Fibroblast of lung (primary cell): ENCODE results near the gene ATRN. TPM values are rescaled to one million over a fixed set of nuclear protein-coding genes. Genes with fewer than 3 reads are reported as not detected.

ENCODE experiments used
- DNase-seq, 2 donors: peaks; one replicate each; pipeline versions ENCODE4 v3.0.0 to v3.0.0-alpha.2; 2010; ENCODE audit warnings: low read depth in 2 of 2
- H2AFZ ChIP-seq: 2 replicates; pipeline ENCODE4 v1.5.1; 2012; ENCODE audit warnings: low read length, control low read depth, inconsistent platforms
- H3K27ac ChIP-seq: 2 replicates; pipeline ENCODE4 v1.5.1; 2011; ENCODE audit warnings: low read length, control low read depth; ENCODE audit not compliant: insufficient read depth
- H3K27me3 ChIP-seq: 2 replicates; pipeline ENCODE4 v1.5.1; 2011; ENCODE audit warnings: mild to moderate bottlenecking, low read length; ENCODE audit not compliant: control insufficient read depth, insufficient read depth
- H3K36me3 ChIP-seq: 2 replicates; pipeline ENCODE4 v1.5.1; 2011; ENCODE audit warnings: low read length; ENCODE audit not compliant: control insufficient read depth, insufficient read depth
- H3K4me1 ChIP-seq: 2 replicates; pipeline ENCODE4 v1.5.1; 2011; ENCODE audit warnings: low read length; ENCODE audit not compliant: control insufficient read depth, insufficient read depth; ENCODE audit errors: extremely low read depth
- H3K4me2 ChIP-seq: 2 replicates; pipeline ENCODE4 v1.5.1; 2011; ENCODE audit warnings: low read length, control low read depth; ENCODE audit not compliant: insufficient read depth; ENCODE audit errors: extremely low read depth
- H3K4me3 ChIP-seq, 4 experiments: fragments of 200-600 bp in 1 of 4; sonication (generic) in 1 of 4; replicated peaks in 1 of 4; 2 replicates each; pipeline ENCODE4 v1.5.1; 2011 to 2016; ENCODE audit warnings: low read length in 4 of 4, low read depth in 3 of 4, mild to moderate bottlenecking in 3 of 4, control low read depth in 2 of 4, inconsistent platforms in 1 of 4, mixed read lengths in 1 of 4; ENCODE audit not compliant: insufficient read depth in 1 of 4; ENCODE audit errors: control extremely low read depth in 1 of 4
- H3K79me2 ChIP-seq: 2 replicates; pipeline ENCODE4 v1.5.1; 2012; ENCODE audit warnings: mild to moderate bottlenecking, low read length, inconsistent platforms; ENCODE audit not compliant: control insufficient read depth, insufficient read depth
- H3K9ac ChIP-seq: 2 replicates; pipeline ENCODE4 v1.5.1; 2011; ENCODE audit warnings: mild to moderate bottlenecking, low read length, control low read depth; ENCODE audit not compliant: insufficient read depth
- H3K9me3 ChIP-seq: 2 replicates; pipeline ENCODE4 v1.5.1; 2012; ENCODE audit warnings: low read depth, low read length; ENCODE audit not compliant: control insufficient read depth, insufficient read depth
- H4K20me1 ChIP-seq: 2 replicates; pipeline ENCODE4 v1.5.1; 2011; ENCODE audit warnings: low read length; ENCODE audit not compliant: control insufficient read depth, insufficient read depth; ENCODE audit errors: extremely low read depth
- EZH2 ChIP-seq: IDR thresholded peaks from 2 replicates; pipeline ENCODE4 v1.5.1; 2012; ENCODE audit warnings: low read length, control low read depth, mild to moderate bottlenecking; ENCODE audit errors: missing control alignments
- polyA plus RNA-seq, 2 donors: library from polyadenylated mRNA; depleted of rRNA in 1 of 2; stranded (reverse) in 1 of 2; unstranded in 1 of 2; fragments of >200 nt; gene quantifications; 2 replicates each; pipeline ENCODE4 v1.2.1, GENCODE V29; 2011 to 2012; ENCODE audit warnings: missing spikeins in 1 of 2
- total RNA-seq: library from RNA; depleted of rRNA; stranded (reverse); fragments of >200 nt; gene quantifications from 2 replicates; pipeline ENCODE4 v1.2.1, GENCODE V29; 2014
- TF ChIP-seq, protein P1 (sequence below), 2 donors: IDR thresholded peaks in 1 of 2; conservative IDR thresholded peaks in 1 of 2; 1 replicate in 1 of 2; 2 replicates in 1 of 2; pipeline ENCODE4 v1.5.1; 2011 to 2012; ENCODE audit warnings: low read length in 2 of 2, control low read depth in 1 of 2, inconsistent platforms in 1 of 2, low read depth in 1 of 2, mild to moderate bottlenecking in 1 of 2

Gene ATRN
- total and polyA plus RNA-seq, 2 donors (not counting 1 experiment from before 2014, with no cell fraction given) = 30.6 to 48.8 TPM

DNA sequence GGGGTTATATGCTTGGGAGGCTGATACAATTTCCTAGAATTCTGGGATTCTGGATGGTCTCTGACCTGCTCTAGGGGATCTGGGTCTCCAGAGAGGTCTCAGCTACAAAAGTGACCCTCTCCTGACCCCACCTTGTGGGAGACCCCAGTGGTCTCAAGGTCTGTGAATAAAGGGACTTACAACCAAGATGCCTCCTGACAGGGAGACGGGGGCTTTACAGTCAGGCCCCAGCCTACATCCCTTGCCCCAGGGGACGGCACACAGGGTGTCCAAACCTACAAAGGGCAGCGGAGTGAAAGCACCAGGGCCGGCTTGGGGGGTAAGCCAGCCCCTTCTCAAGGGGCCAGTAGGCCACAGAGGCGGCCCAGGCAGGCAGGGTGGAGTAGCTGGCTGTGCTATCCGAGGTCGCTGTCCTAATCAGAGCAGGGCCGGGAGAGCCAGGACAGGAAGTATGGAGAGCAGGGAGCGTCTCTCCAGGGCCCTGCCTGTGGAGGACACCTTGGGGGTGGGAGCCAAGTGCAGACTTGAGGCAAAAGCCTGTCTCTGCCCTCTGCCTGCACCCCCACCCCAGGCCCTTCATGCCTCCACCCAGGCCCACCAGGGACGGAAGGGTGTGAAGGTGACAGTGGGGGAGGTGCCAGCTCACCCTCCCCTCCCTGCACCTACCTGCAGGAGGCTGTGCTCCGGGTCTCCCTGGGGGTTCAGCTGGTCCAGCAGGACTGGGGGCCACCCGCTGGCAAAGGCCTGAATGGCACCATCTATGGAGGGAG lies 188.9 kb downstream of the ATRN start:
- Histone ChIP-seq H3K4me1 (no peaks in the 10 kb centered on the region), H4K20me1 (no peaks in the 10 kb centered on the region), H3K9ac (no peak overlapping the region), H2AFZ (no peak overlapping the region), H3K79me2 (no peaks in the 10 kb centered on the region), H3K4me3 (no peak overlapping the region), H3K36me3 (no peaks in the 10 kb centered on the region), H3K4me2 (no peak overlapping the region), H3K9me3 (no peaks in the 10 kb centered on the region), H3K27ac (no peak overlapping the region), H3K27me3 (peaks cover 33% of the 10 kb centered on the region)
- TF ChIP-seq, protein P1, sequence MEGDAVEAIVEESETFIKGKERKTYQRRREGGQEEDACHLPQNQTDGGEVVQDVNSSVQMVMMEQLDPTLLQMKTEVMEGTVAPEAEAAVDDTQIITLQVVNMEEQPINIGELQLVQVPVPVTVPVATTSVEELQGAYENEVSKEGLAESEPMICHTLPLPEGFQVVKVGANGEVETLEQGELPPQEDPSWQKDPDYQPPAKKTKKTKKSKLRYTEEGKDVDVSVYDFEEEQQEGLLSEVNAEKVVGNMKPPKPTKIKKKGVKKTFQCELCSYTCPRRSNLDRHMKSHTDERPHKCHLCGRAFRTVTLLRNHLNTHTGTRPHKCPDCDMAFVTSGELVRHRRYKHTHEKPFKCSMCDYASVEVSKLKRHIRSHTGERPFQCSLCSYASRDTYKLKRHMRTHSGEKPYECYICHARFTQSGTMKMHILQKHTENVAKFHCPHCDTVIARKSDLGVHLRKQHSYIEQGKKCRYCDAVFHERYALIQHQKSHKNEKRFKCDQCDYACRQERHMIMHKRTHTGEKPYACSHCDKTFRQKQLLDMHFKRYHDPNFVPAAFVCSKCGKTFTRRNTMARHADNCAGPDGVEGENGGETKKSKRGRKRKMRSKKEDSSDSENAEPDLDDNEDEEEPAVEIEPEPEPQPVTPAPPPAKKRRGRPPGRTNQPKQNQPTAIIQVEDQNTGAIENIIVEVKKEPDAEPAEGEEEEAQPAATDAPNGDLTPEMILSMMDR (conservative IDR thresholded peaks at IDR 0.05 in 1 of 2, IDR thresholded peaks at IDR 0.05 in 1 of 2; ENCODE audit: low read depth in 1 of 2, low read length in 2 of 2) = no peak
- no peak for DNase-seq

DNA sequence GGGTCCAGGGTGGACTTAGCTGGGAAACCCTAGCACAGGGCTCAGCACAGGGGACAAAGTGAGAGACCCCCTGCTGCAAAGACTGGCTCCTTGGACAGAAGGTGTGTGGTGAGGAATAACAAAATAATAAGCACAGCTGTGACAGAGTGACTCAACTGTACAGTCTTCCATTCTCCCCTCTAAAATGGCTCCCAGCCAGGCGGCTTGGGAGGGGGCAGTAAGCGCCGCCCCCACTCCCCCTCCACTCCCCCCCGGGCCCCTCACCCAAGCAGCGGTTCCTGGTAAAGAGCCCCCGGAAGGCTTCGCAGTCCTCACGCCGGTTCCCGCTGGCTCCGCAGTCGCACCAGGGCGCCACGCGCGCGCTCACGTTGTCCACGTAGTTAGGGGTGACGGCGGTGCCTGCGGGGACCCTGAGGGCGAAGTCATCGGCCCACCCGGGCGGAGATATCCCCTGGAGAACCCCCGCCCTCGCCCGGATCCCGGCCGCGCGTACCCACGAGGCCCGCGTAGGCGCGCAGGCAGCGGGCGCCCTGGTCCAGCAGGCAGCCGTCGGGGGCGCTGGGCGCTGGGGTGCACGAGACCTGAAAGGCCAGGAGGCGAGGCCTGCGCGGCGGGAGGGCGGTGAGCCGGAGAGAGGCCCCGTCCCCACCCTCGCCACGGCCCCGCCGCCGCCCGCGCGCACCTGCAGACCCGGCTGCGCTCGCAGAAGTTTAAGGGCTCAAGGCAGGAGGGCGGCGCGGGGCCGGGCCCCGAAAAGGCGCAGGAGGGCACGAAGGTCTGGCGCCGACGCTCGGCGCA lies 189.6 kb downstream of the ATRN start:
- Histone ChIP-seq H3K4me3 (no peak overlapping the region), H3K4me2 (no peak overlapping the region), H3K9ac (no peak overlapping the region), H4K20me1 (no peaks in the 10 kb centered on the region), H3K79me2 (no peaks in the 10 kb centered on the region), H3K27me3 (peaks cover 33% of the 10 kb centered on the region), H2AFZ (no peak overlapping the region), H3K9me3 (no peaks in the 10 kb centered on the region), H3K4me1 (no peaks in the 10 kb centered on the region), H3K36me3 (no peaks in the 10 kb centered on the region), H3K27ac (no peak overlapping the region)
- no peak for TF ChIP-seq EZH2
- TF ChIP-seq, protein P1 (conservative IDR thresholded peaks at IDR 0.05 in 1 of 2, IDR thresholded peaks at IDR 0.05 in 1 of 2; ENCODE audit: low read depth in 1 of 2, low read length in 2 of 2) = no peak
- no peak for DNase-seq

DNA sequence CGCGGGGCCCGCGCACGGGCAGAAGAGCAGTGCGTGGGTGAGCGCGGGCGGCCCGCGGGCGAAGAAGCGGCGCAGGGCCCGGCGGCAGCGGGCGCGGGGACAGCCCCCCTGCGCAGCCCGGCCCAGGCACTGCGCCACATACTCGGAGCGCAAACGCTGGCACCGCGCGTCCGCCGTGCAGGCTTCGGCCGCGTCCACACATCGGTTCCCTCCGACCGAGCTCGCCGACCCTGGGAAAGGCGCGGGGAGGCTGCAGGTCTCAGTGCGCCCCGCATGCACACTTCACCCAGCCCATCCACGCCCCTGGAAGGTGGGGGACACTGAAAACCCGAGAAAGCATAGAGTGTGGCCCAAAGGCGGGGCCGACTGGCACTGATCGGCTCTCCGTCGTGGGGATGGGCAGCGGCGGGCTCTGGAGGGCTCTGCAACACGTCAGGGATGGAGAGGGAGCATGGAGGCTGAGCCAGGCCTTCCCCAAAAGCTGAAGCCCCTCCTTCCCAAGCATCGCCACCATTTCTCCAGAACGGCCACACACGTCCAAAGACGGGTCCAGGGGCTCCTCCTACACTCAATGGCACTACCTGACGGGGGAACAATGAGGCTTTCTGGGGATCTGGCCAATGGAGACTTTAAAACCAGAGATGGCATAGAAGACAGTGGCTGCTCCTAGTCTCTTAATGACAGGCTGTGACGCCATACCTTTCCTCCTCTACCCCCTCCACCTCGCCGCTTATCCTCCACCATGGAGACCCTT lies 190.4 kb downstream of the ATRN start:
- no peaks in the 10 kb centered on the region for H3K79me2 ChIP-seq
- H3K9me3 ChIP-seq = no peaks in the 10 kb centered on the region
- no peak overlapping the region for H2AFZ ChIP-seq
- DNase-seq = no peak
- no peak overlapping the region for H3K9ac ChIP-seq
- no peak overlapping the region for H3K4me2 ChIP-seq
- TF ChIP-seq EZH2 = peak; percentile 92
- TF ChIP-seq, protein P1 (conservative IDR thresholded peaks at IDR 0.05 in 1 of 2, IDR thresholded peaks at IDR 0.05 in 1 of 2; ENCODE audit: low read depth in 1 of 2, low read length in 2 of 2) = no peak
- H3K4me1 ChIP-seq = no peaks in the 10 kb centered on the region
- H3K4me3 ChIP-seq = no peak overlapping the region
- H3K36me3 ChIP-seq = no peaks in the 10 kb centered on the region
- peaks cover 33% of the 10 kb centered on the region for H3K27me3 ChIP-seq
- no peaks in the 10 kb centered on the region for H4K20me1 ChIP-seq
- H3K27ac ChIP-seq = no peak overlapping the region
